Endodermal cell (in vitro differentiated cells): ENCODE data around the gene GPR68. TPM values are rescaled to one million over a fixed set of nuclear protein-coding genes. Genes with fewer than 3 reads are reported as not detected.
"Not testable (repeated sequence)": the region's sequence is repeated elsewhere in the genome, so short reads cannot be mapped to it uniquely, and the experiment has no call there.

Experiments used
- DNase-seq: peaks from one replicate; pipeline ENCODE4 v3.0.0-alpha.2; 2017
- H3K27ac ChIP-seq: 2 replicates; pipeline ENCODE4 v1.5.1; 2013; ENCODE audit warnings: mild to moderate bottlenecking, low read depth, low read length, moderate library complexity
- H3K27me3 ChIP-seq: 2 replicates; pipeline ENCODE4 v1.6.1; 2013; ENCODE audit warnings: mild to moderate bottlenecking, low read length, moderate library complexity; ENCODE audit not compliant: insufficient read depth, control insufficient read depth, poor library complexity, severe bottlenecking
- H3K36me3 ChIP-seq: 2 replicates; pipeline ENCODE4 v1.7.0; 2013; ENCODE audit warnings: mild to moderate bottlenecking, low read length, moderate library complexity; ENCODE audit not compliant: control insufficient read depth, insufficient read depth
- H3K4me1 ChIP-seq: one replicate; pipeline ENCODE4 v1.7.0; 2013; ENCODE audit warnings: low read length; ENCODE audit not compliant: control insufficient read depth, insufficient read depth
- H3K4me3 ChIP-seq: 2 replicates; pipeline ENCODE4 v1.5.1; 2013; ENCODE audit warnings: mild to moderate bottlenecking, low read length, moderate library complexity
- H3K9ac ChIP-seq: 2 replicates; pipeline ENCODE4 v1.6.1; 2013; ENCODE audit warnings: mild to moderate bottlenecking, low read length, moderate library complexity; ENCODE audit not compliant: poor library complexity, severe bottlenecking; ENCODE audit errors: extremely low read depth
- H3K9me3 ChIP-seq: 2 replicates; pipeline ENCODE4 v1.6.1; 2013; ENCODE audit warnings: mild to moderate bottlenecking, low read length, moderate library complexity; ENCODE audit not compliant: control insufficient read depth
- H3K27ac Mint-ChIP-seq: 2 replicates; pipeline ENCODE4 v1.8.0; 2020; ENCODE audit warnings: mixed read lengths
- H3K27me3 Mint-ChIP-seq: 2 replicates; pipeline ENCODE4 v1.8.0; 2021; ENCODE audit warnings: mild to moderate bottlenecking, mixed read lengths; ENCODE audit not compliant: insufficient read depth
- H3K36me3 Mint-ChIP-seq: 2 replicates; pipeline ENCODE4 v1.8.0; 2020; ENCODE audit warnings: low read depth, mixed read lengths
- H3K4me1 Mint-ChIP-seq: 2 replicates; pipeline ENCODE4 v1.8.0; 2020; ENCODE audit warnings: mixed read lengths
- H3K4me3 Mint-ChIP-seq: 2 replicates; pipeline ENCODE4 v1.8.0; 2020; ENCODE audit warnings: mild to moderate bottlenecking, moderate library complexity, mixed read lengths
- H3K9me3 Mint-ChIP-seq: 2 replicates; pipeline ENCODE4 v1.8.0; 2020; ENCODE audit warnings: mild to moderate bottlenecking, mixed read lengths
- WGBS, 2 experiments: methylation state at CpG; one replicate each; pipeline versions ENCODE4 v1.1.5 to v1.1.7; 2013; ENCODE audit warnings: missing lambda C conversion rate in 2 of 2, mixed read lengths in 1 of 2; ENCODE audit not compliant: insufficient coverage in 1 of 2, insufficient read length in 1 of 2; 5-methylcytosine and 5-hydroxymethylcytosine counted together
- total RNA-seq, 2 donors: library from RNA; stranded (reverse); fragmentation: NEBNext Ultra II Directional in 1 of 2; extraction: Animal tissue kit (Norgen Biotek cat#: 25700) in 1 of 2; gene quantifications; 2 replicates in 1 of 2; 3 replicates in 1 of 2; pipeline ENCODE4 v1.2.1, GENCODE V29; 2021
- TF ChIP-seq, protein P1 (sequence below): fragments of 200-600 bp; sonication (generic); conservative IDR thresholded peaks from 2 replicates; pipeline ENCODE4 v1.5.0; 2021; ENCODE audit warnings: antibody characterized with exemption, mild to moderate bottlenecking

Gene GPR68
- total RNA-seq, 2 donors from 2014 or later = 0.38 to 0.44 TPM

DNA sequence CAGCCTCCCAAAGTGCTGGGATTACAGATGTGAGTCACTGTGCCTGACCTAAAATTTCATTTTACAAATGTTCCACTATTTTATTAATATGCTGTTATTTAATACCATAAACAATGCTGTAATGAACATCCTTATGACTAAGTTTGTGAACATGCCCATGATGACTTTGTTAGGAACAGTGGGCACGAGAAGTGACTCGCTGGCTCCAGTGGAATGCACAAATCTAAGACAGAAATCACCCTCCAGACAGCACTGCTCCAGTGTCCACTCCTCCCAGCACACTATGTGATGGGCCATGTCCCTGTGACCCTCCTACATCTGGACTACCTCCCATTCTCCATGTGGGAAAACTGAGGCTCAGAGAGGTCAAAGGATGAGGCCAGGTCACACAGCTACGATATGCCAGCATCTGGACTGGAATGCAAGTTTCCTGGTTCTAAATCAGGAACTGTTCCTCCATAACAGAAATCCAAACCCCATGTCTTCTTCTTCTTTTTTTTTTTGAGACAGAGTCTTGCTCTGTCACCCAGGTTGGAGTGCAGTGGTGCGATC is 57.9 kb downstream of the GPR68 start:
- Mint-ChIP-seq H3K4me3 (no peak overlapping the region), H3K9me3 (no peaks in the 10 kb centered on the region), H3K4me1 (no peaks in the 10 kb centered on the region), H3K27me3 (no peaks in the 10 kb centered on the region), H3K27ac (no peak overlapping the region), H3K36me3 (peaks cover 38% of the 10 kb centered on the region)
- Histone ChIP-seq H3K9ac (no peak overlapping the region), H3K27me3 (no peaks in the 10 kb centered on the region), H3K4me3 (no peak overlapping the region), H3K4me1 (no peaks in the 10 kb centered on the region), H3K36me3 (no peaks in the 10 kb centered on the region), H3K27ac (no peak overlapping the region), H3K9me3 (no peaks in the 10 kb centered on the region)
- TF ChIP-seq, protein P1, sequence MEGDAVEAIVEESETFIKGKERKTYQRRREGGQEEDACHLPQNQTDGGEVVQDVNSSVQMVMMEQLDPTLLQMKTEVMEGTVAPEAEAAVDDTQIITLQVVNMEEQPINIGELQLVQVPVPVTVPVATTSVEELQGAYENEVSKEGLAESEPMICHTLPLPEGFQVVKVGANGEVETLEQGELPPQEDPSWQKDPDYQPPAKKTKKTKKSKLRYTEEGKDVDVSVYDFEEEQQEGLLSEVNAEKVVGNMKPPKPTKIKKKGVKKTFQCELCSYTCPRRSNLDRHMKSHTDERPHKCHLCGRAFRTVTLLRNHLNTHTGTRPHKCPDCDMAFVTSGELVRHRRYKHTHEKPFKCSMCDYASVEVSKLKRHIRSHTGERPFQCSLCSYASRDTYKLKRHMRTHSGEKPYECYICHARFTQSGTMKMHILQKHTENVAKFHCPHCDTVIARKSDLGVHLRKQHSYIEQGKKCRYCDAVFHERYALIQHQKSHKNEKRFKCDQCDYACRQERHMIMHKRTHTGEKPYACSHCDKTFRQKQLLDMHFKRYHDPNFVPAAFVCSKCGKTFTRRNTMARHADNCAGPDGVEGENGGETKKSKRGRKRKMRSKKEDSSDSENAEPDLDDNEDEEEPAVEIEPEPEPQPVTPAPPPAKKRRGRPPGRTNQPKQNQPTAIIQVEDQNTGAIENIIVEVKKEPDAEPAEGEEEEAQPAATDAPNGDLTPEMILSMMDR = no peak
- 90 to 98% methylated on average over 3 to 4 of the region's 4 CpGs for WGBS, 2 experiments
- DNase-seq = no peak

- H3K9me3 Mint-ChIP-seq = no peaks in the 10 kb centered on the region
- Histone ChIP-seq H3K9me3 (no peaks in the 10 kb centered on the region), H3K27ac (no peak overlapping the region), H3K4me3 (no peak overlapping the region), H3K36me3 (peaks cover 4% of the 10 kb centered on the region), H3K27me3 (no peaks in the 10 kb centered on the region), H3K9ac (no peak overlapping the region), H3K4me1 (no peaks in the 10 kb centered on the region)
- H3K27ac Mint-ChIP-seq = no peak overlapping the region
- no peak for DNase-seq
- WGBS, 2 experiments = 100% methylated on average over 1 of the region's 1 CpG
- TF ChIP-seq, protein P1 = no peak
- H3K4me1 Mint-ChIP-seq = no peaks in the 10 kb centered on the region
- no peaks in the 10 kb centered on the region for H3K27me3 Mint-ChIP-seq
- no peak overlapping the region for H3K4me3 Mint-ChIP-seq
- peaks cover 43% of the 10 kb centered on the region for H3K36me3 Mint-ChIP-seq
Observed at GRCh38 chr14:91185721-91186120, 58.8 kb downstream of the GPR68 start.

DNA sequence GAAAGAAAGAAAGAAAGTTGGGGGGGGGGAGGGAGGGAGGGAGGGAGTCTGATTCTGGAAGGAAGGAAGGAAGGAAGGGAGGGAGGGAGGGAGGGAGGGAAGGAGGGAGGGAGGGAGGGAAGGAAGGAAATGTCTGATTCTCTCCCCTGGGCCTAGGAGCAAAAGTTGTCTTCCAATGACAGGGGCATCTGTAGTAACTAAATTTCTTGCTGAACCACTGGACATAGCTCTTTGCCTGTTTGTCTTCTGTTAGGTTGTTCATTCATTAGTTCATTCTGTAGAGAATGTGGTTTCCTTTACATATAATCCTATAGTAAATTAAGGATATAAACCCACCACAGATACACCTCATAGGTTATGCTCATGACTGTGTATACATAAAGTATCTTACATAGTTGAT is 59.9 kb downstream of the GPR68 start:
- Histone ChIP-seq H3K9me3 (no peaks in the 10 kb centered on the region), H3K27me3 (no peaks in the 10 kb centered on the region), H3K36me3 (peaks cover 4% of the 10 kb centered on the region), H3K27ac (no peak overlapping the region), H3K9ac (no peak overlapping the region), H3K4me3 (no peak overlapping the region), H3K4me1 (no peaks in the 10 kb centered on the region)
- H3K4me3 Mint-ChIP-seq = no peak overlapping the region
- H3K4me1 Mint-ChIP-seq = no peaks in the 10 kb centered on the region
- H3K27me3 Mint-ChIP-seq = no peaks in the 10 kb centered on the region
- H3K27ac Mint-ChIP-seq = no peak overlapping the region
- no peaks in the 10 kb centered on the region for H3K9me3 Mint-ChIP-seq
- TF ChIP-seq, protein P1 = no peak
- no peak for DNase-seq
- H3K36me3 Mint-ChIP-seq = peaks cover 34% of the 10 kb centered on the region

DNA sequence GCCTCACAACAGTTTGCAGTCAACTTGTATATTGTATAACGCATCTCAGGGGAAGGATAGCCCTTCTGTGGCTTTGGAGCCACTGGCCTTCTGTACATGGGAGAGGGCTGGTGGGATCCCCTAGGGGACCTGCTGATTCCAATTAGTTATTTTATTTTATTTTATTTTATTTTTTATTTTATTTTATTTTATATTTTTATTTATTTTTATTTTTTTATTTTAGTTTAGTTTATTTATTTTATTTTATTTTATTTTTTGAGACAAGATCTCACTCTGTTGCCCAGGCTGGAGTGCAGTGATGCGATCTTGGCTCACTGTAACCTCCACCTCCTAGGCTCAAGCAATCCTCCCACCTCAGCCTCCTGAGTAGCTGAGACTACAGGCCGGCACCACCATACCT is 61.8 kb downstream of the GPR68 start:
- not testable (repeated sequence) for H3K27ac Mint-ChIP-seq, H3K4me1 Mint-ChIP-seq, H3K4me3 ChIP-seq, H3K9ac ChIP-seq, H3K27me3 ChIP-seq, H3K9me3 Mint-ChIP-seq, H3K36me3 ChIP-seq, H3K9me3 ChIP-seq, H3K4me1 ChIP-seq, H3K27me3 Mint-ChIP-seq, H3K4me3 Mint-ChIP-seq, DNase-seq, H3K27ac ChIP-seq
- WGBS, 2 experiments = 94 to 100% methylated on average over 1 to 3 of the region's 3 CpGs
- H3K36me3 Mint-ChIP-seq = peaks cover 26% of the 10 kb centered on the region
